Left renal pelvis (tissue), 4 donors: ENCODE data around the gene SLC22A7. TPM values are rescaled to one million over a fixed set of nuclear protein-coding genes. Genes with fewer than 3 reads are reported as not detected.

Source experiments
- DNase-seq, 4 donors: peaks; one replicate each; pipeline ENCODE4 v3.0.0-alpha.2; 2013; ENCODE audit warnings: low read depth in 4 of 4, low spot score in 3 of 4
- polyA plus RNA-seq, 4 donors: library from polyadenylated mRNA; unstranded; fragments of 120-200 nt; gene quantifications; one replicate each; pipeline ENCODE4 v1.2.1, GENCODE V29; 2013; ENCODE audit not compliant: insufficient read length in 4 of 4

SLC22A7 gene, protein sequence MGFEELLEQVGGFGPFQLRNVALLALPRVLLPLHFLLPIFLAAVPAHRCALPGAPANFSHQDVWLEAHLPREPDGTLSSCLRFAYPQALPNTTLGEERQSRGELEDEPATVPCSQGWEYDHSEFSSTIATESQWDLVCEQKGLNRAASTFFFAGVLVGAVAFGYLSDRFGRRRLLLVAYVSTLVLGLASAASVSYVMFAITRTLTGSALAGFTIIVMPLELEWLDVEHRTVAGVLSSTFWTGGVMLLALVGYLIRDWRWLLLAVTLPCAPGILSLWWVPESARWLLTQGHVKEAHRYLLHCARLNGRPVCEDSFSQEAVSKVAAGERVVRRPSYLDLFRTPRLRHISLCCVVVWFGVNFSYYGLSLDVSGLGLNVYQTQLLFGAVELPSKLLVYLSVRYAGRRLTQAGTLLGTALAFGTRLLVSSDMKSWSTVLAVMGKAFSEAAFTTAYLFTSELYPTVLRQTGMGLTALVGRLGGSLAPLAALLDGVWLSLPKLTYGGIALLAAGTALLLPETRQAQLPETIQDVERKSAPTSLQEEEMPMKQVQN
- under 1 TPM; 0.39 to 0.76 (median 0.58) TPM for polyA plus RNA-seq

DNA sequence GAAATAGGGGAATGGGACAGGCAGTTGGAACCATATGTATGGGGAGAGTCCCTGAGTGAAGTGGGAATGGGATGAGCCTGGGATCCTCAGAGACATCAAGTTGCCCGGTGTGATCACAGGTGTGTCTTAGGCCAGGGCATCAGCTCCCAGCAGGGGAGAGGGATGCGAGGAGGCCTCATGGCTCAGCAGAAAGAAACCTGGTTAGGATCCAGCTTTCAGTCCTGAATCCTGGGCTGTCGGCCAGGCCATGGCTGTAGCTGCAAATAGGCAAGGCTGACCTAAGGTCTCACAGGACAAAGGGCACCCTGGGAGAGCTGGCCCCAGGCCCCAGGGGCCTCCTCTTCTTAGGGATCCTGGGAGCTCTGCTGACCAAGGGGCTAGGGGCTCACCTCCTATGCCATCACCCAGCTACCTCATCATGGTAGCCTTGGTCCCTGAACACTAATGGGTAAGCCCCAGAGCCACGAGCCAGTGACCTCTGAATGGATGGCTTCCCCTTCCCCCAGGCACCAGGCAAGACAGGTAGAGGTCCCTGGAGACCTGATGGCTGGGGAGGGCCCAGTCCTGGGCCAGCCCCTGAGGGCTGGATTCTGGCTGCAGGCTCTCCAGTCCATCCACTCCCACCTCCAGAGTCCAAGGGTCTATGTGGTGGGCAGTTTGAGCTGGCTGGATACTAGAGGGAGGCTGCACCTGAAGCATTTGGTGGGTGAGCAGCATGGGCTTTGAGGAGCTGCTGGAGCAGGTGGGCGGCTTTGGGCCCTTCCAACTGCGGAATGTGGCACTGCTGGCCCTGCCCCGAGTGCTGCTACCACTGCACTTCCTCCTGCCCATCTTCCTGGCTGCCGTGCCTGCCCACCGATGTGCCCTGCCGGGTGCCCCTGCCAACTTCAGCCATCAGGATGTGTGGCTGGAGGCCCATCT lies at the start of gene SLC22A7:
SLC22A7 (plus strand) TSS at position 617 of the 921 bp plus-strand sequence; CDS start at position 716, 99 bp downstream.
- no peak for DNase-seq

DNA sequence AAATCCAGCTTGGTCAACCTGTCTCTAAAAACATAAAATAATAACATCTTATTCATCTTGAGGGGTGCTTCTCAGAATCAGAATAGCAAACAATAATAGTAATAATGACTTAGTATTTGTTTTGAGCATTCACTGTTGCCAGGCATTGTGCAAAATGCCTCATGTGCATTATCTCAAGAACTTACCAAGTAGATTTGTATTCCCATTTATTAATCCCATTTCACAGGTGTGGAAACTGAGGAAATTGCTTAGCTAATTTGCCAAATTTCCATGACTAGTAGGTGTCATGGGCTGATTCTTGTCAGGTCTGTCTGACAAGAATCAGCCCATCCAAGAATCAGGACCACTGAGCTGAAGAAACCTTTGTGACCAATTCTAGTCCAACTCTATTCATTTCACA lies 49.3 kb upstream of the SLC22A7 start:
- no peak for DNase-seq

DNA sequence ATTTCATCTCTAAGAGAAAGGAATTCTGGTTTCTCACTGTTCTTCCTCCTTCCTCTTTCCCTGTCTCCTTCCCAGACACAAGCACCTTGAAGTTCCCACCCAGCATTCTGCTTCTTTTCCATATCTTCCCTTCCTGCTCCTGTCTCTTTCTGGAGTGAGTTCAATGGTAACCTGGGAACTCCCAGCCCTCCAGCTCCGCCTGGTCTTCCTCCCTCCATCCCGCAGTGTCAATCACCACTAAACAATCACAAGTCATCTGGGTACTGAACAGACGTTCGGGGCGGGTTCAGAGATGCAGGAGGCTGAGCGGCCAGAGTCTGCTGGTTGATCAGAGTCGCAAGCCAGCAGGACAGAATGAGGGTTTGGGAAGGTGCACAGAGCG lies 47.1 kb upstream of the SLC22A7 start:
- DNase-seq: no peak

DNA sequence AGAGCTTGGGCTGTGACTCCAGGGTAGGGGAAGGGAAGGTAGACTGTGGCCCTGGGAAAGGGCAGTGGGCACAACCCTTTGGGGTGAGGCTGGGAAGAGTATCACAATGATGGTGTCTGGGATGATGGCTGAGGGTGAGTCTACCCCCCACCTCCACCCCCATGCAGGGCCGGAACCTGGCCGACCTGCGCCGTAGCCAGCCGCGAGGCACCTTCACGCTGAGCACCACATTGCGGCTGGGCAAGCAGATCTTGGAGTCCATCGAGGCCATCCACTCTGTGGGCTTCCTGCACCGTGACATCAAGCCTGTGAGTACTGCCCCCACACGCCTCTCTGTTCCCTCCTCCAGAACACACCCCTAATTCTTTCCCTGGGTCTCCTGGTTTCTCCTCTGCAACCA lies 44.7 kb upstream of the SLC22A7 start:
- no peak for DNase-seq

DNA sequence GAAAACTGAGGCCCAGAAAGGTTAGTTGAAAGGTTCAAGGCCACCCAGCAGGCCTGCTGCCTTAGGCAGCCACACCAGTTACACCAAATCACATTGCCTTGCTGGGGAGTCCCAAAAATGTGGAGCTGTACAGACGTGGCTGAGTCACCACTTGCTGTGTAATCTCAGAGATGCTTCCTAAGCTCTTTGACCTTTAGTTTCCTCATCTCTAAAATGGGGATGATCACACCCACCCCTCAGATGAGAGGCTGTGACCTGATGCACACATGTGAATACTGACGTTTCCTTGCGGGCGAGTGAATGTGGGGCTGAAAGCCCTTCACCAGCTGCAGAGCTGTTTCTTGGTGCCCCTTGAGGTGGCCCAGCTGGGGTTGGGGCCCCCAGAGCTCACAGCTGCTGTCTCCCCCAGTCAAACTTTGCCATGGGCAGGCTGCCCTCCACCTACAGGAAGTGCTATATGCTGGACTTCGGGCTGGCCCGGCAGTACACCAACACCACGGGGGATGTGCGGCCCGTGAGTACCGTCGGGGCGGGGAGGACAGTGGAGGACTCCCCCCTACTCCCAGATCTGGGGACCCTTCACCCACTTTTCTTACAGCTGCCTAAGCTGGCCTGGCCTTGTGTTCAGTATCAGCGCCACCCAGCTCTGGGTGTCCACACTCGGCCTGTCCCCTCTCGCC lies 43.8 kb upstream of the SLC22A7 start:
- no peak for DNase-seq

DNA sequence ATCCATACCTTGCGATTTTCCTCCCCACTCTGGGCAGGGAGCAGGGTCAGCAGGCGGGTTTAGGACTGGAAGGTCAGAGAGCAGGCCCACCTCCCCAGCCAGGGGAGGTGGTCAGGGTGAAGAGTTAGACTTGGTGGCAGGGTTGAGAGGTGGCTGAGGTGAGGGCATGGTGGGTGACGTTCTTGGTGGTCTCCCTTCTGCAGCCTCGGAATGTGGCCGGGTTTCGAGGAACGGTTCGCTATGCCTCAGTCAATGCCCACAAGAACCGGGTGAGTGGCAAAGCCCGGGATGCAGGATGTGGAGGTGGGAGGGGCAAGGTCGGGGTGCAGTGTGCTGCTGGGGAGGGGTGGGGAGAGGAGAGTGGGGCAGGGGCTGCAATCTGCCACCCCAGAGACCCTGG lies 43.2 kb upstream of the SLC22A7 start:
- DNase-seq: no peak

DNA sequence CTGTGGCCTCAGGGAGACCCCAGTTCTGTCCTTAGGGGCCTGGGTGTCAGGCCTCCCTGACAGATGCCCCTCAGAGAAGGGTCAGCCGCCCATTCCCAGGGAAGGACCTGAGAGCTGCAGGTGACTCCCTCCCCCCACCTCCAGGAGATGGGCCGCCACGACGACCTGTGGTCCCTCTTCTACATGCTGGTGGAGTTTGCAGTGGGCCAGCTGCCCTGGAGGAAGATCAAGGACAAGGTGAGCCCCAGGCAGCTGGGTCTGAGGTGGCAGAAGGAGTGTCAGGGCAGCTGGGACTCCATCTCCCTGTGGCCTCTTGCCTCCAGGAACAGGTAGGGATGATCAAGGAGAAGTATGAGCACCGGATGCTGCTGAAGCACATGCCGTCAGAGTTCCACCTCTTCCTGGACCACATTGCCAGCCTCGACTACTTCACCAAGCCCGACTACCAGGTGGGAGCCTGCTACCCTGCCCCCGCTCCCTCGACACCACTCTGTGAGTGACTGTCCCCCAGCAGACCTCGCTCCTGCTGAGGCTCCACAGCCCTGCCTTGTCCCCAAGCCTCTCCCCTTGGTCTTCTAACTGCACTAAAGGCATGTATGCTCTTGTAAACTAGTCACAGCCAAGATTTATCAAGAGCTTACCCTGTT lies 42.5 kb upstream of the SLC22A7 start:
- DNase-seq: no peak

DNA sequence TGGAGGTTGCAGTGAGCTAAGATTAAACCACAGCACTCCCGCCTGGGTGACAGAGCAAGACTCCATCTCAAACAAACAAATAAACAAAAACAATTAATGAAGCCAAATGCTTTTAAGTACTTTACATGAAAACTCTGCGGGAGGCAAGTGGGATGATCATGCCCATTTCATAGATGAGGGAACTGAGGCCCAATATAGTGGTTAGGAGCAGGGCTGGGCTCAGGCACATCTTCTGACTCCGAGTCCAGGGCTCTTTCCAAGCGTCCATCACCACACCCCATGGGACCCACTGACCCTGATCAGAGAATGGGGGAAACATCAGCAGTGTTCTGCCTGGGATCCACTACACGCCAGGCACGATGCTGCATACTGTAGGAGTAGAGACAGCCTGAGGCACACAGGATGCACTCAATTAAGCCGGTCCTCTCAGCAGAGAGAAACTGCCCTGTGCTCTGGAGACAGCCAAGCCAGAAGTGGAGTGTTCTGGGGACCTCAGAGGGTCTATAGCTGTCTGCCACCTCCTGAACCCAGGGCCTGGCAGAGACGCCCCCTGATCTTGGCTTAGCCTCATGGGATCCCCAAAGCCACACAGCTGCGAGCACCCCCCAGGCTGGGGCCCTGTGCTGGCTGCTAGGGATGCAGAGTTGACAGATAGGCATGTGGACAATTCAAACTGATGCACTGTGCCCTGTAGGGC lies 41.2 kb upstream of the SLC22A7 start:
- no peak for DNase-seq

DNA sequence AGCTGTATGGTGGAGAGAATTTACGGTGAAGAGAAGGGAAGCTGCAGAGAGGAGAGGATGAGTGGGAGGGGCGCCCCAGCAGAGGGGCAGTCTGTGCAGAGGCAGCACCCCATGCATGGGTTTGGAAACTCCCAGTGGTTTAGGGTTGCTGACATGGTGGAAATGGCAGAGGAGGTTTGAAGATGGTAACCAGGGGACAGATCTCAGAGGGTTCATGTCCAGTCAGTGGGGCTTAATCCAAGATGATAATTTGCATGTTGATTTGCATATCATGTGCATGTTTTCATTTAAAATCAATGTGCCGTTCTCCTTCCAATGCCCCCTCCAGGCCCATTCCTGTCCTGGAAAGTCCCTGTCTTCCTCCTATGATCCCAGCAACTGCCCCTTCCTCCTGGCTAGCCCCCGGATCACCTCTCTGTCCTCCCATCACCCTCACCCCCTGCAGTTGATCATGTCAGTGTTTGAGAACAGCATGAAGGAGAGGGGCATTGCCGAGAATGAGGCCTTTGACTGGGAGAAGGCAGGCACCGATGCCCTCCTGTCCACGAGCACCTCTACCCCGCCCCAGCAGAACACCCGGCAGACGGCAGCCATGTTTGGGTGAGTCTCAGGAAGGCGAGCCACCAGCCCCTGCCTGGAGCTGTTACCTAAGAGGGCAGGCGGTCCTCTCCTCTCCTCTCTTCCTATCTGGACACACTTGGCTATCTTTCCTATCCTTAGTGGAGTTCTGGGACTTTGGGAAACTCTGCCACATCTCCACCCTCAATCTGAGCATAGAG lies 40.5 kb upstream of the SLC22A7 start:
- DNase-seq: no peak

DNA sequence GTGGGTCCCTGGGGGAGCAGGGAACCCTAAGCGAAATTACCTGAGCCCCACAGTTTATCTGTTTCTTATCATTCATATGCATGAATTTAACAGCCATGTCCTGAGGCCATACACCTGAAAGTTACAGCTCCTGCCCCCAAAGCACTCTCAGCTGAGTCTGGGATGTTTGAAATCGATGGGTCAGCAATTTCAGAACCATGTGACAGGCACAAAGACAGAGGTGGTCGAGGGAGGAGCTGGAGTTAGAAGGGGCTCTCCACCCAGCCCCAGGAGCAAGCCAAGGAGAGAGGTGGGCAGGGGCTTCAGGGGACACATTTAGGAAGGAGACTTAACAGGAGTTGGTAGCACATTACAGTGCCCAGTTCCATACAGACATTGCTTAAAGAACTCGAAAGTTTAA lies 39.9 kb upstream of the SLC22A7 start:
- DNase-seq: no peak

DNA sequence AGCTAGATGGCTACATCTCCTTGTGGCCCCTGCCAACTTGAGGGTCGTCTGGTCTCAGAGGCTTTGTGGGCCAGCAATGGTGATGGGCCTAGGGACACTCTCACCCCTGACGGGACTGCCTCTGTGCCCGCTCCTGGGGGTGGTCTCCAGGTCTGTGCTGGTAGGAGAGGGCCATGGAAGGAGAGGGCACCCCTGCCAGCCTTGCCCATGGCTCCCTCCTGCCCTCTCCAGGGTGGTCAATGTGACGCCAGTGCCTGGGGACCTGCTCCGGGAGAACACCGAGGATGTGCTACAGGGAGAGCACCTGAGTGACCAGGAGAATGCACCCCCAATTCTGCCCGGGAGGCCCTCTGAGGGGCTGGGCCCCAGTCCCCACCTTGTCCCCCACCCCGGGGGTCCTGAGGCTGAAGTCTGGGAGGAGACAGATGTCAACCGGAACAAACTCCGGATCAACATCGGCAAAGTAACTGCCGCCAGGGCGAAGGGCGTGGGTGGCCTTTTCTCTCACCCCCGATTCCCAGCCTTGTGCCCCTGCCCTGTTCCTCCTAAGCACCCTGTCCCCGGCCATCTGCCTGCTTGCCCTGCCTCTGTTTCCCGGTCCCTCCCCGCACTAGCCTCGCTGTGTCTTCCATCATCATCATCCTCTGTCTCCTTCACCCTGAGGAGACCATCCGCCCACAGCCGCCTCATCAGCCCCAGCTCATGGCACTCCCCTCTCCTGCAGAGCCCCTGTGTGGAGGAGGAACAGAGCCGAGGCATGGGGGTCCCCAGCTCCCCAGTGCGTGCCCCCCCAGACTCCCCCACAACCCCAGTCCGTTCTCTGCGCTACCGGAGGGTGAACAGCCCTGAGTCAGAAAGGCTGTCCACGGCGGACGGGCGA lies 39.0 kb upstream of the SLC22A7 start:
- DNase-seq: no peak

DNA sequence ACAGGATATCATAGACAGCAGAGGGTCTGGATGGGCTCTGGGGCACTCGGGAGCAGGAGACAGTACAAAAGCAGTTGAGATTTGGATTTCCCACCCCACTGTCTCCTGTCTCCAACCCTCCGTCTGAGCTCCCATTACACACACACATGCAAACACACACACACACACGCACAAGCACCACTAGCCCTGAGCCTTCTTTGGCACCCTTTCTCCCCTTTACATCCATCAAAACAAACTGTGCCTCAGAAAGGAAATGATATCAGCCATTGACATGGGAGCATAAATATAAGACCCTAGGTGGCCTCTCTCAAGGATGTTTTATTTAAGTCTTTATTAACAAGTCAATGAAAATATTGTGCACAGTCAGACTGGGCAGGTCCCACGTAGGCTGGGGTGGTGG lies 37.3 kb upstream of the SLC22A7 start:
- DNase-seq: no peak

DNA sequence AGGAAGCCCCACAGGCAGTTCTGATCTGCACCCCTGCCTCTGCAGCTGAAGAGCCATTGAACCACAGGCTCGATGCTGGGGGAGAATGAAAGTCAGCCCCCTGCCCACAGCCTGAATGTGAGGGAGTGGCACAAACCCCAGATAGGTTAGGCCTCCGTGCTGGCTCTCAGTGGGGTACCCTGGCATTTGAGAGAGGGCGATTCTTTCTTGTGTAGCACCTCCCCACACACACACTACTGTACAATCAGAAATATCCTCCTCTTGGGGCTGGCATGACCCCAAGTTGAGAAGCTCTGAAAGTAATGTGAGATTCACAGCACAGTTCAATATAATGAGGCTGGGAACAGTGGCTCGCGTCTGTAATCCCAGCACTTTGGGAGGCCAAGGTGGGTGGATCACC lies 36.9 kb upstream of the SLC22A7 start:
- DNase-seq: no peak

DNA sequence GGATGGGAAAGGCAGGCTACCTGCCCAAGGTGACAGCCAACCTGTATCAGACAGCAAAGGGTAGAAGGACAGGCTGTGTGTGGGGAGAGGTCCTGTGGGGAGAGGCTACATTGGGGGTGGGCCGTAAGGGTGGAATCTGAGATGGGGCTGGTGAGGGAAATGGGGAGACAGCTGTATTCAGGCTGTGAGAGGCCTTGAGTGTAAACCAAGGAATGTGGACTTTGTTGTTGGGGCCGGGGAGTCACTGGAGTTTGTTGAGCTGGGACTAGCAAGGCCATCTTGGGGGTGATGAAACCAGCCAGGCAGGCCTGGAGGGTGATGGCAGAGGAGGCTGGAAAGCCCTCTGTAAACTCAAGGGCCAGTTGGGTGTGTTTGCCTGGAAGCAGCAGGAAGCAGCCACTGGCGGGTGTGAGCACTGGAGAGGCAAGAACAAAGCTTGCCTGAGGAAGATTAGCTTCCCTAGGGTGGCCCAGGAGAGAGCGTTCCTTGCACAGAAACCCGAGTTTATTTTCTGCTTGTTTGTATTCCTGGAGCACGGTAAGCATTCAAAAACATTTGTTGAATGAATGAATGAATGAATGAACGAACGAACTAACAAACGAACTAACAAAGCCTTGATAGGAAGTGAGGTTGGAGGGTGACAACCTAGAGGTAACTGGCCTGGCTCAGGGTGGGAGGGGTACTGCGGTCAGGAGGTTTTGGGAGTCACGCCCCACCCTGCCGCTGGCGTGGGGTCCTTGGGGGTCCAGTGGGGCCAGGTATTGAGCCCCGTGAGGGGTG lies 35.9 kb upstream of the SLC22A7 start:
- no peak for DNase-seq

DNA sequence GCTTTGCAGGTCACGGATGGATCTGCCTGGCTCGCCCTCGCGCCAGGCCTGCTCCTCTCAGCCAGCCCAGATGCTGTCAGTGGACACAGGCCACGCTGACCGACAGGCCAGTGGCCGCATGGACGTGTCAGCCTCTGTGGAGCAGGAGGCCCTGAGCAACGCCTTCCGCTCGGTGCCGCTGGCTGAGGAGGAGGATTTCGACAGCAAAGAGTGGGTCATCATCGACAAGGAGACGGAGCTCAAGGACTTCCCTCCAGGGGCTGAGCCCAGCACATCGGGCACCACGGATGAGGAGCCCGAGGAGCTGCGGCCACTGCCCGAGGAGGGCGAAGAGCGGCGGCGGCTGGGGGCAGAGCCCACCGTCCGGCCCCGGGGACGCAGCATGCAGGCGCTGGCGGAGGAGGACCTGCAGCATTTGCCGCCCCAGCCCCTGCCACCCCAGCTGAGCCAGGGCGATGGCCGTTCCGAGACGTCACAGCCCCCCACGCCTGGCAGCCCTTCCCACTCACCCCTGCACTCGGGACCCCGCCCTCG lies 35.2 kb upstream of the SLC22A7 start:
- DNase-seq: no peak

DNA sequence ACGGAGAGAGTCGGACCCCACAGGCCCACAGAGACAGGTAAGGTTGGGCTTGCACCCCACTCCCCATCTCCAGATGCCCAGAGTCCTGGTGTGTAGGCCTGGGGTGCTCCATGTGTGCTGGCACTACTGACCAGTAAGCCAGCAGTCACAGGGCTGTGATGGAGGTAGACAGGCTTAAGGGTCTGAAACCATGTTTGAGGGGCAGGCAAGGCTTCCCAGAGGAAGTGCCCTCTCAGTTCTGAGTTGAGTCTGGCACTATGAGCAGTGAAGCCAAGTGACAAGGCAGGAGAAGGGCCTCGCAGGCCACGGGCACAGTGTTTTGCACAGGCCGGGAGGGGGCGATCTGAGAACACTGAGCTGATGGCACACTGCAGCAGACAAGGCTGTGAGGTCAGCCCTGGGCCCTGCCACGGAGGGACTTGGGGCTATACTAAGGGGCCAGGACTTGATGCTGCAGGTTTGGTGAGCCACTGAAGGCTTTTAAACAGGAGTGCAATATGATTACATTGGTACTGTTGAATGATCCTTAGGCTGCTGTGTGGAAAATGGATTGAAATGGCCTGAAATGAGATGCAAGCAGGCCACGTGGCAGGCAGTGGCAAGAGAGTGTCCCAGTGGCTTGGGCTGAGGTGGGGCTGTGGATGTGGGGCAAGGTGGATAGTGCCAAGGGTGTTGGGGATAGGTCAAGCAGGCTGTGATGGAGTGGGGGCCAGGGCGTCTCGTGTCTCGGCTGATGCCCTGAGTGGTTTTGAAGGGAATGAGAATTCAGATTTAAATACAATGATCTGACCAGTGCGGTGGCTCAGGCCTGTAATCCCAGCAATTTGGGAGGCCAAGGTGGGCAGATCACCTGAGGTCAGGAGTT lies 34.5 kb upstream of the SLC22A7 start:
- DNase-seq: no peak
